Endodermal cell (in vitro differentiated cells): Measurements from ENCODE around the gene CHD5. TPM values are rescaled to one million over a fixed set of nuclear protein-coding genes. Genes with fewer than 3 reads are reported as not detected.

ENCODE experiments used
- DNase-seq: peaks from one replicate; pipeline ENCODE4 v3.0.0-alpha.2; 2017
- H3K27ac ChIP-seq: 2 replicates; pipeline ENCODE4 v1.5.1; 2013; ENCODE audit warnings: mild to moderate bottlenecking, low read depth, low read length, moderate library complexity
- H3K27me3 ChIP-seq: 2 replicates; pipeline ENCODE4 v1.6.1; 2013; ENCODE audit warnings: mild to moderate bottlenecking, low read length, moderate library complexity; ENCODE audit not compliant: insufficient read depth, control insufficient read depth, poor library complexity, severe bottlenecking
- H3K36me3 ChIP-seq: 2 replicates; pipeline ENCODE4 v1.7.0; 2013; ENCODE audit warnings: mild to moderate bottlenecking, low read length, moderate library complexity; ENCODE audit not compliant: control insufficient read depth, insufficient read depth
- H3K4me1 ChIP-seq: one replicate; pipeline ENCODE4 v1.7.0; 2013; ENCODE audit warnings: low read length; ENCODE audit not compliant: control insufficient read depth, insufficient read depth
- H3K4me3 ChIP-seq: 2 replicates; pipeline ENCODE4 v1.5.1; 2013; ENCODE audit warnings: mild to moderate bottlenecking, low read length, moderate library complexity
- H3K9ac ChIP-seq: 2 replicates; pipeline ENCODE4 v1.6.1; 2013; ENCODE audit warnings: mild to moderate bottlenecking, low read length, moderate library complexity; ENCODE audit not compliant: poor library complexity, severe bottlenecking; ENCODE audit errors: extremely low read depth
- H3K9me3 ChIP-seq: 2 replicates; pipeline ENCODE4 v1.6.1; 2013; ENCODE audit warnings: mild to moderate bottlenecking, low read length, moderate library complexity; ENCODE audit not compliant: control insufficient read depth
- H3K27ac Mint-ChIP-seq: 2 replicates; pipeline ENCODE4 v1.8.0; 2020; ENCODE audit warnings: mixed read lengths
- H3K27me3 Mint-ChIP-seq: 2 replicates; pipeline ENCODE4 v1.8.0; 2021; ENCODE audit warnings: mild to moderate bottlenecking, mixed read lengths; ENCODE audit not compliant: insufficient read depth
- H3K36me3 Mint-ChIP-seq: 2 replicates; pipeline ENCODE4 v1.8.0; 2020; ENCODE audit warnings: low read depth, mixed read lengths
- H3K4me1 Mint-ChIP-seq: 2 replicates; pipeline ENCODE4 v1.8.0; 2020; ENCODE audit warnings: mixed read lengths
- H3K4me3 Mint-ChIP-seq: 2 replicates; pipeline ENCODE4 v1.8.0; 2020; ENCODE audit warnings: mild to moderate bottlenecking, moderate library complexity, mixed read lengths
- H3K9me3 Mint-ChIP-seq: 2 replicates; pipeline ENCODE4 v1.8.0; 2020; ENCODE audit warnings: mild to moderate bottlenecking, mixed read lengths
- CTCF ChIP-seq: fragments of 200-600 bp; sonication (generic); conservative IDR thresholded peaks from 2 replicates; pipeline ENCODE4 v1.5.0; 2021; ENCODE audit warnings: antibody characterized with exemption, mild to moderate bottlenecking
- WGBS, 2 experiments: methylation state at CpG; one replicate each; pipeline versions ENCODE4 v1.1.5 to v1.1.7; 2013; ENCODE audit warnings: missing lambda C conversion rate in 2 of 2, mixed read lengths in 1 of 2; ENCODE audit not compliant: insufficient coverage in 1 of 2, insufficient read length in 1 of 2; 5-methylcytosine and 5-hydroxymethylcytosine counted together
- total RNA-seq, 2 donors: library from RNA; stranded (reverse); fragmentation: NEBNext Ultra II Directional in 1 of 2; extraction: Animal tissue kit (Norgen Biotek cat#: 25700) in 1 of 2; gene quantifications; 2 replicates in 1 of 2; 3 replicates in 1 of 2; pipeline ENCODE4 v1.2.1, GENCODE V29; 2021

The CHD5 gene
- total RNA-seq, 2 donors from 2014 or later = 0.40 to 0.69 TPM

GRCh38 chr1:6087377-6087772 is 92.7 kb downstream of the CHD5 start:
- Mint-ChIP-seq H3K27me3 (no peaks in the 10 kb centered on the region), H3K4me3 (no peak overlapping the region), H3K9me3 (no peaks in the 10 kb centered on the region), H3K36me3 (no peaks in the 10 kb centered on the region), H3K4me1 (no peaks in the 10 kb centered on the region), H3K27ac (no peak overlapping the region)
- Histone ChIP-seq H3K9me3 (no peaks in the 10 kb centered on the region), H3K9ac (no peak overlapping the region), H3K36me3 (no peaks in the 10 kb centered on the region), H3K4me1 (no peaks in the 10 kb centered on the region), H3K4me3 (no peak overlapping the region), H3K27me3 (no peaks in the 10 kb centered on the region), H3K27ac (no peak overlapping the region)
- TF ChIP-seq CTCF = no peak
- WGBS, 2 experiments = 82 to 91% methylated on average over 4 to 14 of the region's 14 CpGs
- DNase-seq = no peak

- no peak for TF ChIP-seq CTCF
- Mint-ChIP-seq H3K27ac (no peak overlapping the region), H3K4me3 (no peak overlapping the region), H3K27me3 (no peaks in the 10 kb centered on the region), H3K9me3 (no peaks in the 10 kb centered on the region), H3K4me1 (no peaks in the 10 kb centered on the region), H3K36me3 (no peaks in the 10 kb centered on the region)
- no peak overlapping the region for H3K4me3 ChIP-seq
- H3K27me3 ChIP-seq = no peaks in the 10 kb centered on the region
- no peak overlapping the region for H3K9ac ChIP-seq
- H3K4me1 ChIP-seq = no peaks in the 10 kb centered on the region
- no peak for DNase-seq
- WGBS, 2 experiments = 89 to 90% methylated on average over 7 to 15 of the region's 15 CpGs
- H3K27ac ChIP-seq = no peak overlapping the region
- H3K36me3 ChIP-seq = no peaks in the 10 kb centered on the region
- H3K9me3 ChIP-seq = no peaks in the 10 kb centered on the region
These were observed 93.3 kb downstream of the CHD5 start for GRCh38 chr1:6086762-6087376.

GRCh38 chr1:6086358-6086757 is 93.8 kb downstream of the CHD5 start:
- DNase-seq = no peak
- no peaks in the 10 kb centered on the region for H3K27me3 Mint-ChIP-seq
- no peaks in the 10 kb centered on the region for H3K4me1 Mint-ChIP-seq
- no peaks in the 10 kb centered on the region for H3K9me3 Mint-ChIP-seq
- Histone ChIP-seq H3K27ac (no peak overlapping the region), H3K9me3 (no peaks in the 10 kb centered on the region), H3K4me1 (no peaks in the 10 kb centered on the region), H3K36me3 (no peaks in the 10 kb centered on the region), H3K27me3 (no peaks in the 10 kb centered on the region), H3K4me3 (no peak overlapping the region), H3K9ac (no peak overlapping the region)
- TF ChIP-seq CTCF = no peak
- no peak overlapping the region for H3K27ac Mint-ChIP-seq
- WGBS, 2 experiments = 87 to 100% methylated on average over 1 to 13 of the region's 13 CpGs
- H3K4me3 Mint-ChIP-seq = no peak overlapping the region
- no peaks in the 10 kb centered on the region for H3K36me3 Mint-ChIP-seq
